Osteocyte (in vitro differentiated cells): ENCODE measurements around the gene UNC80. TPM values are rescaled to one million over a fixed set of nuclear protein-coding genes. Genes with fewer than 3 reads are reported as not detected.

Experiments
- DNase-seq: peaks from one replicate; pipeline ENCODE4 v3.0.0; 2021; ENCODE audit warnings: mixed read lengths; ENCODE audit not compliant: unreplicated experiment; ENCODE audit errors: extremely low spot score
- H3K27ac Mint-ChIP-seq: one replicate; pipeline ENCODE4 v1.8.0; 2021; ENCODE audit warnings: mild to moderate bottlenecking, mixed read lengths; ENCODE audit not compliant: unreplicated experiment
- H3K27me3 Mint-ChIP-seq: one replicate; pipeline ENCODE4 v1.8.0; 2021; ENCODE audit warnings: mixed read lengths; ENCODE audit not compliant: unreplicated experiment
- H3K36me3 Mint-ChIP-seq: one replicate; pipeline ENCODE4 v1.8.0; 2021; ENCODE audit warnings: mixed read lengths; ENCODE audit not compliant: unreplicated experiment
- H3K4me1 Mint-ChIP-seq: one replicate; pipeline ENCODE4 v1.8.0; 2021; ENCODE audit warnings: mixed read lengths; ENCODE audit not compliant: unreplicated experiment
- H3K4me3 Mint-ChIP-seq: one replicate; pipeline ENCODE4 v1.8.0; 2021; ENCODE audit warnings: mild to moderate bottlenecking, moderate library complexity, mixed read lengths; ENCODE audit not compliant: unreplicated experiment
- H3K9me3 Mint-ChIP-seq: one replicate; pipeline ENCODE4 v1.8.0; 2021; ENCODE audit warnings: mixed read lengths; ENCODE audit not compliant: unreplicated experiment
- long read RNA-seq: library from polyadenylated mRNA; unstranded; transcript quantifications from one replicate; pipeline ENCODE4 v2.0.0, GENCODE V29; 2021
- total RNA-seq: library from RNA; stranded (reverse); gene quantifications from 2 replicates; pipeline ENCODE4 v1.2.1, GENCODE V29; 2021
- TF ChIP-seq, protein P1 (sequence below): fragments of 200-600 bp; sonication (generic); IDR thresholded peaks from 2 replicates; pipeline ENCODE4 v1.5.0; 2021; ENCODE audit warnings: antibody characterized with exemption, mild to moderate bottlenecking, moderate library complexity

The UNC80 gene, protein sequence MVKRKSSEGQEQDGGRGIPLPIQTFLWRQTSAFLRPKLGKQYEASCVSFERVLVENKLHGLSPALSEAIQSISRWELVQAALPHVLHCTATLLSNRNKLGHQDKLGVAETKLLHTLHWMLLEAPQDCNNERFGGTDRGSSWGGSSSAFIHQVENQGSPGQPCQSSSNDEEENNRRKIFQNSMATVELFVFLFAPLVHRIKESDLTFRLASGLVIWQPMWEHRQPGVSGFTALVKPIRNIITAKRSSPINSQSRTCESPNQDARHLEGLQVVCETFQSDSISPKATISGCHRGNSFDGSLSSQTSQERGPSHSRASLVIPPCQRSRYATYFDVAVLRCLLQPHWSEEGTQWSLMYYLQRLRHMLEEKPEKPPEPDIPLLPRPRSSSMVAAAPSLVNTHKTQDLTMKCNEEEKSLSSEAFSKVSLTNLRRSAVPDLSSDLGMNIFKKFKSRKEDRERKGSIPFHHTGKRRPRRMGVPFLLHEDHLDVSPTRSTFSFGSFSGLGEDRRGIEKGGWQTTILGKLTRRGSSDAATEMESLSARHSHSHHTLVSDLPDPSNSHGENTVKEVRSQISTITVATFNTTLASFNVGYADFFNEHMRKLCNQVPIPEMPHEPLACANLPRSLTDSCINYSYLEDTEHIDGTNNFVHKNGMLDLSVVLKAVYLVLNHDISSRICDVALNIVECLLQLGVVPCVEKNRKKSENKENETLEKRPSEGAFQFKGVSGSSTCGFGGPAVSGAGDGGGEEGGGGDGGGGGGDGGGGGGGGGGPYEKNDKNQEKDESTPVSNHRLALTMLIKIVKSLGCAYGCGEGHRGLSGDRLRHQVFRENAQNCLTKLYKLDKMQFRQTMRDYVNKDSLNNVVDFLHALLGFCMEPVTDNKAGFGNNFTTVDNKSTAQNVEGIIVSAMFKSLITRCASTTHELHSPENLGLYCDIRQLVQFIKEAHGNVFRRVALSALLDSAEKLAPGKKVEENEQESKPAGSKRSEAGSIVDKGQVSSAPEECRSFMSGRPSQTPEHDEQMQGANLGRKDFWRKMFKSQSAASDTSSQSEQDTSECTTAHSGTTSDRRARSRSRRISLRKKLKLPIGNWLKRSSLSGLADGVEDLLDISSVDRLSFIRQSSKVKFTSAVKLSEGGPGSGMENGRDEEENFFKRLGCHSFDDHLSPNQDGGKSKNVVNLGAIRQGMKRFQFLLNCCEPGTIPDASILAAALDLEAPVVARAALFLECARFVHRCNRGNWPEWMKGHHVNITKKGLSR (N-terminal part only)
- total RNA-seq, result not detected in 2 replicates
- long read RNA-seq, result 0 reads

DNA sequence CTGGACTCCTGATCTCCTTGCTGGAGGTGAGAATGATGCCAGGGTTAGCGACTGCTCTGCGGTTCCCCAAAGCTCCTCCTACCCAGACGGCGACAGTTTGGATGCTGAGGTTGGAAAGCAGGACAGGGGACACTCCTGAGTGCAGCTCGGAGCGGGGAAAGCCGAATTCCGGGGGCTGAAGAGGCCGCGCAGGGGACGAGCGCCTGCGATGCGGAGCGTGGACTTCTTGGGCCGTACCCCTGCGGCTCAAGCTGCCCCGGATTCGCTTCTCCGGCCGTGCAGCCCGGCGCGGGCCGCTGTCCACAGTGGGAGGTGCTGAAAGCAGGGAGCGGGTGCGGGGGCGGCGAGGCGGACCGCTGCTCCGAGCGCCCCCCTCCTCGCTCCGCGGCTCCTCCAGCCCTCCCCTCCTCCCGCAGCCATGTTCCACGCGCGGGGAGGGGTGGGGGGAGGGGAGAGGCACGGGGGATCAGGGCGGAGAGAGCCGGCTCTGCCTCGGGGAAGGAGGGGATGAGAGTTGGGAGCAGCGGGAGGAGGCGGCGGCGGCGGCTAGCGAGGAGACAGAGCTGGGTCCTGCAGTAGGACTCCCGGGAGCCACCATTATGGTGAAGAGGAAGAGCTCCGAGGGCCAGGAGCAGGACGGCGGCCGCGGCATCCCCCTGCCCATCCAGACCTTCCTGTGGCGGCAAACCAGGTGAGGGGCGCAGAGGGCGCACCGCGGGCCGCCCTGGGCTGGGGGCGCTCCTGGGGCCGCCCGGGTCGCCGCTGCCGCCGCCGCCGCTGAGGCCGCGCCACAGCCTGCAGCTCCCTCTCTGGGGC, at the start of gene UNC80:
Gene UNC80 (plus strand): TSS at position 359 of the 816 bp plus-strand sequence. CDS start 241 bp downstream, at position 600.
- Mint-ChIP-seq H3K36me3 (no peaks in the 10 kb centered on the region), H3K4me1 (peaks cover 5% of the 10 kb centered on the region), H3K27me3 (peaks cover 27% of the 10 kb centered on the region), H3K27ac (no peak within 1 kb of the TSS), H3K4me3 (peak within 1 kb of the TSS; percentile 68), H3K9me3 (no peaks in the 10 kb centered on the region)
- peak; percentile 93 for DNase-seq
- TF ChIP-seq, protein P1, sequence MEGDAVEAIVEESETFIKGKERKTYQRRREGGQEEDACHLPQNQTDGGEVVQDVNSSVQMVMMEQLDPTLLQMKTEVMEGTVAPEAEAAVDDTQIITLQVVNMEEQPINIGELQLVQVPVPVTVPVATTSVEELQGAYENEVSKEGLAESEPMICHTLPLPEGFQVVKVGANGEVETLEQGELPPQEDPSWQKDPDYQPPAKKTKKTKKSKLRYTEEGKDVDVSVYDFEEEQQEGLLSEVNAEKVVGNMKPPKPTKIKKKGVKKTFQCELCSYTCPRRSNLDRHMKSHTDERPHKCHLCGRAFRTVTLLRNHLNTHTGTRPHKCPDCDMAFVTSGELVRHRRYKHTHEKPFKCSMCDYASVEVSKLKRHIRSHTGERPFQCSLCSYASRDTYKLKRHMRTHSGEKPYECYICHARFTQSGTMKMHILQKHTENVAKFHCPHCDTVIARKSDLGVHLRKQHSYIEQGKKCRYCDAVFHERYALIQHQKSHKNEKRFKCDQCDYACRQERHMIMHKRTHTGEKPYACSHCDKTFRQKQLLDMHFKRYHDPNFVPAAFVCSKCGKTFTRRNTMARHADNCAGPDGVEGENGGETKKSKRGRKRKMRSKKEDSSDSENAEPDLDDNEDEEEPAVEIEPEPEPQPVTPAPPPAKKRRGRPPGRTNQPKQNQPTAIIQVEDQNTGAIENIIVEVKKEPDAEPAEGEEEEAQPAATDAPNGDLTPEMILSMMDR, result no peak

DNA sequence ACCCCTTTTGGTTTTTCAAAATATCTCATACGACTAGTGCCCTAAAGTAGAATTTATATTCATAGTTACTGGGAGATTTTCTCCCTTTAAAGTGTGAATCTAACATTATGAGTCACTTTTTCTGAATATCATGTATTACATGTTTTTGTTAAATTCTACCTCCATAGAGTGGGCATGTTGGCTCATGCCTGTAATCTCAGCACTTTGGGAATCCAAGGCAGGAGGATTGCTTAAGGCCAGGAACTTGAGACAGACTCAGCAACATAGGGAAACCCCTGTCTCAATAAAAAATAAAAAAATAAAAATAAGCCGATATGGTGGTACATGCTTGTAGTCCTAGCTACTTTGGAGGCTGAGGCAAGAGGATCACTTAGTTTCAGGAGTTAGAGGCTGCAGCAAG, 45.3 kb upstream of the UNC80 start:
- Mint-ChIP-seq H3K36me3 (no peaks in the 10 kb centered on the region), H3K27ac (no peak overlapping the region), H3K27me3 (no peaks in the 10 kb centered on the region), H3K9me3 (no peaks in the 10 kb centered on the region), H3K4me1 (no peaks in the 10 kb centered on the region), H3K4me3 (no peak overlapping the region)
- TF ChIP-seq, protein P1, result no peak
- DNase-seq, result no peak

DNA sequence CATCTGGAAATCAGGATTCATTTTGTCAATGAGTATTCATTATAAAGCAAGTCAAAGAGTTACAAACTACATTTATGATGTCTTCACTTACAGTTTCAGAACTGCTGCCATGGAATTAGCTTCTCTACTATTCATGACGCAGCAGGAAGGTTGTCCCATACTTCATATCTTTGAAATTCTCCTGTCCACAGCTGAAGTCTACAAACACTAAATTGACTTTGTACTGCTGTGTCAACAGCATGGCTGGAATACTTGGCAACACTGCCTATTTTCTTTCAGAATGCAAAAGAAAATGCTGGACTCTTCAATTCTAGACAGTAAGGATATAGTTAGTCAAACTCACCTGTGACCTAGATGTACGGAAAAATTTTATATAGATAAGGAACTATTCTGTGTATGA, 44.6 kb upstream of the UNC80 start:
- Mint-ChIP-seq H3K27me3 (no peaks in the 10 kb centered on the region), H3K36me3 (no peaks in the 10 kb centered on the region), H3K27ac (no peak overlapping the region), H3K4me3 (no peak overlapping the region), H3K9me3 (no peaks in the 10 kb centered on the region), H3K4me1 (no peaks in the 10 kb centered on the region)
- TF ChIP-seq, protein P1, result no peak
- no peak for DNase-seq

DNA sequence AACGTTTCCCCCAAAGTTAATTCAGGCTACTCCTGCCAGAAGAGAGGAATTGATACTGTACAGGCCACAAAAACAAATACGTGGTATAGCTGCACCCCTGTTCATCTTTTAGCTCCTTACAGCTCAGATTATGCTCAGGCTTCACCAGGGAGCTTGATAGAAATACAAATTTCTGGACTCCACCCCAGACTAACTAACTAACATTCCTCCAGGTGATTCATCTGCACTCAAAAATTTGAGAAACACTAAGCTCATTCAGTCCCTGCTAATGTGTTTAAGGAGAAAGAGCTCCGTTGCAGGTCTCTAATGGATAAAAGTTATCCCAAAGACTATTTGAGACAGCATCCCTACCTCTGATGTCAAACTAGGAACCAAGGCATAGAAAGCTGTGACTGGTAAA, 36.8 kb upstream of the UNC80 start:
- DNase-seq, result no peak
- Mint-ChIP-seq H3K4me3 (no peak overlapping the region), H3K27ac (no peak overlapping the region), H3K27me3 (peaks cover 4% of the 10 kb centered on the region), H3K4me1 (no peaks in the 10 kb centered on the region), H3K9me3 (no peaks in the 10 kb centered on the region), H3K36me3 (no peaks in the 10 kb centered on the region)
- TF ChIP-seq, protein P1, result no peak
